ENCODE results near the gene CRISPLD2. TPM values are rescaled to one million over a fixed set of nuclear protein-coding genes. Genes with fewer than 3 reads are reported as not detected.

CRISPLD2 gene
- total RNA-seq, 2 experiments from 2014 or later = 0.47 to 0.99 TPM

DNA sequence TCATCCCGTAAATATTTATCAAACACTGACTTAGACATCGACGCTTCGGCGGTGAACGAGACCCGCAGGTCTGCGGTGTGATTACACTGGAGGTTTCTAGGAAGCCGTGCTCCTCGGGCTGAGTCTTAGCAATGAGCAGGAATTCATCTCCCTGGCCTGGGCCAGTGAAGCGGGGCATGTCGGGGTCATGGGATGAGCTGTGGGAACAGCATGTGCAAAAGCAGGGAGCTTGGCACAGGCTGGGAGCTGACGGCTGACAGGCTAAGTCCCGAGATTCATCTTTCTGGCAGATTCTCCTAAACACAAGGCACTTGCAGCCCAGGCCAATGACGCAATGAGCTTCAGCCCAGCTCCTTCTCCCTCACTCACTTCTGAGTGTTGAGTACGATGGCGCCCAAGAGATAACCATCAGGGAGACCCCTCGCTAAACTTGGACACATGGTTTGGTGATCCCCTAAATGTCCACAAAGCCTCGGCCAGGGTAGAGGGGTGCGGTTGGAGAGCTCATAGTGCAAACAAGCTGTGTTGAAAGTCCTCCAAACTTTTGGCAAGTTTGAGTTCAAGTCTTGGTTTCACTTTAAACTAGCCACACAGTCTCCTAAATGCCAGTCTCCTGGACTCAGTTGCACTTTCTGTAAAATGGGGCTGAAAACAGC is 12.8 kb downstream of the CRISPLD2 start:
- Histone ChIP-seq H3K4me2 (ENCODE audit: low read length) (no peak overlapping the region), H4K20me1 (ENCODE audit: insufficient read depth, low read length) (no peaks in the 10 kb centered on the region), H3K9me2 (ENCODE audit: insufficient read depth, low read length) (no peaks in the 10 kb centered on the region), H2AFZ (ENCODE audit: low read length) (no peak overlapping the region), H3K4me3 (ENCODE audit: low read depth, low read length, poor library complexity, severe bottlenecking) (no peak overlapping the region), H3K36me3 (ENCODE audit: insufficient read depth, low read length) (no peaks in the 10 kb centered on the region), H3K4me1 (ENCODE audit: insufficient read depth, low read length, poor library complexity, severe bottlenecking) (no peaks in the 10 kb centered on the region), H3K9me3 (ENCODE audit: low read length) (no peaks in the 10 kb centered on the region), H3K27ac (ENCODE audit: low read depth, low read length, poor library complexity, severe bottlenecking) (no peak overlapping the region), H3K79me2 (ENCODE audit: insufficient read depth, low read depth, low read length) (no peaks in the 10 kb centered on the region)
- intact Hi-C loops (cut with micrococcal nuclease; ENCODE audit: unreplicated experiment) = no loop called here
- no peak for DNase-seq (ENCODE audit: low spot score)
- ChIA-PET CTCF (ENCODE audit: unreplicated experiment) (interaction anchor here (0.9 kb wide), 1 partner anchor 156 kb away, joined by 5 read pairs; no protein-coding TSS in a partner anchor), POLR2A (no interaction called here)
- no TSS peak for BruUV-seq (replicated peaks)
- TF ChIP-seq EZH2phosphoT487 (IDR thresholded peaks at IDR 0.05; ENCODE audit: borderline replicate concordance, low read depth, low read length) = no peak
- TF ChIP-seq, protein P1, sequence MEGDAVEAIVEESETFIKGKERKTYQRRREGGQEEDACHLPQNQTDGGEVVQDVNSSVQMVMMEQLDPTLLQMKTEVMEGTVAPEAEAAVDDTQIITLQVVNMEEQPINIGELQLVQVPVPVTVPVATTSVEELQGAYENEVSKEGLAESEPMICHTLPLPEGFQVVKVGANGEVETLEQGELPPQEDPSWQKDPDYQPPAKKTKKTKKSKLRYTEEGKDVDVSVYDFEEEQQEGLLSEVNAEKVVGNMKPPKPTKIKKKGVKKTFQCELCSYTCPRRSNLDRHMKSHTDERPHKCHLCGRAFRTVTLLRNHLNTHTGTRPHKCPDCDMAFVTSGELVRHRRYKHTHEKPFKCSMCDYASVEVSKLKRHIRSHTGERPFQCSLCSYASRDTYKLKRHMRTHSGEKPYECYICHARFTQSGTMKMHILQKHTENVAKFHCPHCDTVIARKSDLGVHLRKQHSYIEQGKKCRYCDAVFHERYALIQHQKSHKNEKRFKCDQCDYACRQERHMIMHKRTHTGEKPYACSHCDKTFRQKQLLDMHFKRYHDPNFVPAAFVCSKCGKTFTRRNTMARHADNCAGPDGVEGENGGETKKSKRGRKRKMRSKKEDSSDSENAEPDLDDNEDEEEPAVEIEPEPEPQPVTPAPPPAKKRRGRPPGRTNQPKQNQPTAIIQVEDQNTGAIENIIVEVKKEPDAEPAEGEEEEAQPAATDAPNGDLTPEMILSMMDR (conservative IDR thresholded peaks at IDR 0.05; ENCODE audit: low read length) = no peak

GRCh38 chr16:84833144-84833500 is 13.3 kb downstream of the CRISPLD2 start:
- H3K79me2 ChIP-seq (ENCODE audit: insufficient read depth, low read depth, low read length) = no peaks in the 10 kb centered on the region
- ChIA-PET CTCF (ENCODE audit: unreplicated experiment) (interaction anchor here (0.9 kb wide), 1 partner anchor 156 kb away, joined by 5 read pairs; no protein-coding TSS in a partner anchor), POLR2A (no interaction called here)
- TF ChIP-seq, protein P1 (conservative IDR thresholded peaks at IDR 0.05; ENCODE audit: low read length) = no peak
- no peak for TF ChIP-seq EZH2phosphoT487 (IDR thresholded peaks at IDR 0.05; ENCODE audit: borderline replicate concordance, low read depth, low read length)
- no peak overlapping the region for H3K4me3 ChIP-seq (ENCODE audit: low read depth, low read length, poor library complexity, severe bottlenecking)
- no peak overlapping the region for H3K27ac ChIP-seq (ENCODE audit: low read depth, low read length, poor library complexity, severe bottlenecking)
- no peaks in the 10 kb centered on the region for H4K20me1 ChIP-seq (ENCODE audit: insufficient read depth, low read length)
- no peak for DNase-seq (ENCODE audit: low spot score)
- BruUV-seq (replicated peaks) = no TSS peak
- no peaks in the 10 kb centered on the region for H3K9me2 ChIP-seq (ENCODE audit: insufficient read depth, low read length)
- no peaks in the 10 kb centered on the region for H3K36me3 ChIP-seq (ENCODE audit: insufficient read depth, low read length)
- H3K4me2 ChIP-seq (ENCODE audit: low read length) = no peak overlapping the region
- no peak overlapping the region for H2AFZ ChIP-seq (ENCODE audit: low read length)
- no peaks in the 10 kb centered on the region for H3K4me1 ChIP-seq (ENCODE audit: insufficient read depth, low read length, poor library complexity, severe bottlenecking)
- intact Hi-C loops (cut with micrococcal nuclease; ENCODE audit: unreplicated experiment) = no loop called here
- no peaks in the 10 kb centered on the region for H3K9me3 ChIP-seq (ENCODE audit: low read length)

All from OCI-LY7 (cell line).